ENCODE data around the gene TMPRSS6.

- TF ChIP-seq, protein P1, sequence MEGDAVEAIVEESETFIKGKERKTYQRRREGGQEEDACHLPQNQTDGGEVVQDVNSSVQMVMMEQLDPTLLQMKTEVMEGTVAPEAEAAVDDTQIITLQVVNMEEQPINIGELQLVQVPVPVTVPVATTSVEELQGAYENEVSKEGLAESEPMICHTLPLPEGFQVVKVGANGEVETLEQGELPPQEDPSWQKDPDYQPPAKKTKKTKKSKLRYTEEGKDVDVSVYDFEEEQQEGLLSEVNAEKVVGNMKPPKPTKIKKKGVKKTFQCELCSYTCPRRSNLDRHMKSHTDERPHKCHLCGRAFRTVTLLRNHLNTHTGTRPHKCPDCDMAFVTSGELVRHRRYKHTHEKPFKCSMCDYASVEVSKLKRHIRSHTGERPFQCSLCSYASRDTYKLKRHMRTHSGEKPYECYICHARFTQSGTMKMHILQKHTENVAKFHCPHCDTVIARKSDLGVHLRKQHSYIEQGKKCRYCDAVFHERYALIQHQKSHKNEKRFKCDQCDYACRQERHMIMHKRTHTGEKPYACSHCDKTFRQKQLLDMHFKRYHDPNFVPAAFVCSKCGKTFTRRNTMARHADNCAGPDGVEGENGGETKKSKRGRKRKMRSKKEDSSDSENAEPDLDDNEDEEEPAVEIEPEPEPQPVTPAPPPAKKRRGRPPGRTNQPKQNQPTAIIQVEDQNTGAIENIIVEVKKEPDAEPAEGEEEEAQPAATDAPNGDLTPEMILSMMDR (IDR thresholded peaks at IDR 0.05; ENCODE audit: low read depth, low read length) = no peak
- TF ChIP-seq EZH2phosphoT487 (IDR thresholded peaks at IDR 0.05; ENCODE audit: low read depth) = no peak
These were observed 30.4 kb downstream of the TMPRSS6 start for GRCh38 chr22:37079158-37079557.
